HepG2 (cell line): ENCODE measurements around the gene ACBD7. TPM values are rescaled to one million over a fixed set of nuclear protein-coding genes. Genes with fewer than 3 reads are reported as not detected.
A peak's percentile ranks its signal among the peaks of the same experiment; 100 is the strongest.

ENCODE experiments used
- AGO1 ChIP-seq: fragments of 200-400 bp; formaldehyde crosslinking; IDR thresholded peaks from 2 replicates; pipeline ENCODE4 v1.6.1; 2017; ENCODE audit warnings: mild to moderate bottlenecking, low read depth, low read length, moderate library complexity; ENCODE audit not compliant: poor library complexity, severe bottlenecking
- CC2D1A ChIP-seq: sonication (generic); formaldehyde crosslinking; IDR thresholded peaks from 2 replicates; pipeline ENCODE4 v1.8.1; 2023; ENCODE audit warnings: mild to moderate bottlenecking, missing genetic modification reagents
- DMAP1 ChIP-seq: IDR thresholded peaks from 2 replicates; pipeline ENCODE4 v1.6.1; 2016
- DNMT1 ChIP-seq: sonication (generic); formaldehyde crosslinking; IDR thresholded peaks from 2 replicates; pipeline ENCODE4 v1.5.1; 2020; ENCODE audit warnings: mild to moderate bottlenecking, missing genetic modification reagents
- FOXJ3 ChIP-seq: sonication (generic); formaldehyde crosslinking; IDR thresholded peaks from 2 replicates; pipeline ENCODE4 v1.4.0; 2020; ENCODE audit warnings: missing genetic modification reagents, mild to moderate bottlenecking, borderline replicate concordance
- KDM2A ChIP-seq: sonication (generic); formaldehyde crosslinking; IDR thresholded peaks from 2 replicates; pipeline ENCODE4 v1.4.0; 2020; ENCODE audit warnings: low read depth, missing genetic modification reagents, borderline replicate concordance
- NFIC ChIP-seq: IDR thresholded peaks from 2 replicates; pipeline ENCODE4 v1.6.1; 2012; ENCODE audit warnings: mild to moderate bottlenecking, low read length, inconsistent platforms
- NR2C2 ChIP-seq: sonication (generic); formaldehyde crosslinking; IDR thresholded peaks from 2 replicates; pipeline ENCODE4 v1.4.0; 2020; ENCODE audit warnings: missing genetic modification reagents, mild to moderate bottlenecking, moderate library complexity, borderline replicate concordance
- PHF20 ChIP-seq: sonication (generic); formaldehyde crosslinking; IDR thresholded peaks from 2 replicates; pipeline ENCODE4 v1.5.0; 2020; ENCODE audit warnings: mild to moderate bottlenecking, missing genetic modification reagents
- POLR2A ChIP-seq, 2 experiments: IDR thresholded peaks; 2 replicates each; pipeline ENCODE4 v1.6.1; 2011; ENCODE audit warnings: low read depth in 2 of 2, low read length in 2 of 2, mild to moderate bottlenecking in 1 of 2, moderate library complexity in 1 of 2; ENCODE audit not compliant: insufficient read depth in 1 of 2
- SIX4 ChIP-seq: sonication (generic); formaldehyde crosslinking; IDR thresholded peaks from 2 replicates; pipeline ENCODE4 v1.4.0; 2020; ENCODE audit warnings: missing genetic modification reagents
- SMAD9 ChIP-seq: sonication (generic); formaldehyde crosslinking; IDR thresholded peaks from 2 replicates; pipeline ENCODE4 v1.5.1; 2020; ENCODE audit warnings: mild to moderate bottlenecking, missing genetic modification reagents
- STAT5B ChIP-seq: sonication (generic); formaldehyde crosslinking; IDR thresholded peaks from 2 replicates; pipeline ENCODE4 v1.4.0; 2020; ENCODE audit warnings: missing genetic modification reagents
- ZNF230 ChIP-seq: sonication (generic); formaldehyde crosslinking; IDR thresholded peaks from 2 replicates; pipeline ENCODE4 v1.4.0; 2020; ENCODE audit warnings: mild to moderate bottlenecking, missing genetic modification reagents
- ZNF251 ChIP-seq: sonication (generic); formaldehyde crosslinking; IDR thresholded peaks from 2 replicates; pipeline ENCODE4 v1.9.0; 2021; ENCODE audit warnings: mild to moderate bottlenecking, missing genetic modification reagents
- ZNF383 ChIP-seq: sonication (generic); formaldehyde crosslinking; IDR thresholded peaks from 2 replicates; pipeline ENCODE4 v1.4.0; 2020; ENCODE audit warnings: missing genetic modification reagents, mild to moderate bottlenecking, borderline replicate concordance
- ZNF496 ChIP-seq: sonication (generic); formaldehyde crosslinking; IDR thresholded peaks from 2 replicates; pipeline ENCODE4 v1.8.1; 2023; ENCODE audit warnings: mild to moderate bottlenecking, moderate library complexity, missing genetic modification reagents; ENCODE audit not compliant: insufficient replicate concordance
- ZNF501 ChIP-seq: sonication (generic); formaldehyde crosslinking; IDR thresholded peaks from 2 replicates; pipeline ENCODE4 v1.5.1; 2020; ENCODE audit warnings: mild to moderate bottlenecking, moderate library complexity, missing genetic modification reagents
- ZNF605 ChIP-seq: sonication (generic); formaldehyde crosslinking; IDR thresholded peaks from 2 replicates; pipeline ENCODE4 v1.8.0; 2022; ENCODE audit warnings: mild to moderate bottlenecking, missing genetic modification reagents
- ZNF703 ChIP-seq: sonication (generic); formaldehyde crosslinking; IDR thresholded peaks from 2 replicates; pipeline ENCODE4 v1.5.1; 2020; ENCODE audit warnings: missing genetic modification reagents, mild to moderate bottlenecking, moderate library complexity, borderline replicate concordance
- ZNF713 ChIP-seq: sonication (generic); formaldehyde crosslinking; IDR thresholded peaks from 2 replicates; pipeline ENCODE4 v1.4.0; 2020; ENCODE audit warnings: mild to moderate bottlenecking, missing genetic modification reagents
- ZNF800 ChIP-seq: sonication (generic); formaldehyde crosslinking; IDR thresholded peaks from 2 replicates; pipeline ENCODE4 v1.4.0; 2020; ENCODE audit warnings: missing genetic modification reagents
- polyA plus RNA-seq, 8 experiments: library from polyadenylated mRNA; depleted of rRNA in 3 of 8; stranded (reverse) in 7 of 8; unstranded in 1 of 8; fragments of >200 nt; fragmentation: Illumina TruSeq in 4 of 8; extraction: Trizol in 4 of 8; gene quantifications; 2 replicates each; pipeline versions ENCODE4 v1.2.1 to v1.2.3, GENCODE V29; 2011 to 2016; ENCODE audit warnings: low read depth in 4 of 8, missing spikeins in 1 of 8, mixed read lengths in 1 of 8; ENCODE audit not compliant: insufficient read depth in 1 of 8
- total RNA-seq, 5 experiments: library from RNA; depleted of rRNA; stranded (reverse); fragments of >200 nt; fragmentation: Illumina TruSeq; extraction: Trizol; gene quantifications; 2 replicates each; pipeline ENCODE4 v1.2.3, GENCODE V29; 2016; ENCODE audit warnings: low read depth in 1 of 5
- TF ChIP-seq, protein P1 (sequence below): sonication (generic); formaldehyde crosslinking; IDR thresholded peaks from 2 replicates; pipeline ENCODE4 v1.5.0; 2020; ENCODE audit warnings: mild to moderate bottlenecking, missing genetic modification reagents
- TF ChIP-seq, protein P2 (sequence below): sonication (generic); formaldehyde crosslinking; IDR thresholded peaks from 2 replicates; pipeline ENCODE4 v1.8.1; 2023; ENCODE audit warnings: mild to moderate bottlenecking, moderate library complexity, missing genetic modification reagents

ACBD7 gene
- total and polyA plus RNA-seq, 2 of the 13 experiments (the other 11 are each of a cell fraction or from before 2014, with no cell fraction given) = 1.4 to 2.6 TPM

DNA sequence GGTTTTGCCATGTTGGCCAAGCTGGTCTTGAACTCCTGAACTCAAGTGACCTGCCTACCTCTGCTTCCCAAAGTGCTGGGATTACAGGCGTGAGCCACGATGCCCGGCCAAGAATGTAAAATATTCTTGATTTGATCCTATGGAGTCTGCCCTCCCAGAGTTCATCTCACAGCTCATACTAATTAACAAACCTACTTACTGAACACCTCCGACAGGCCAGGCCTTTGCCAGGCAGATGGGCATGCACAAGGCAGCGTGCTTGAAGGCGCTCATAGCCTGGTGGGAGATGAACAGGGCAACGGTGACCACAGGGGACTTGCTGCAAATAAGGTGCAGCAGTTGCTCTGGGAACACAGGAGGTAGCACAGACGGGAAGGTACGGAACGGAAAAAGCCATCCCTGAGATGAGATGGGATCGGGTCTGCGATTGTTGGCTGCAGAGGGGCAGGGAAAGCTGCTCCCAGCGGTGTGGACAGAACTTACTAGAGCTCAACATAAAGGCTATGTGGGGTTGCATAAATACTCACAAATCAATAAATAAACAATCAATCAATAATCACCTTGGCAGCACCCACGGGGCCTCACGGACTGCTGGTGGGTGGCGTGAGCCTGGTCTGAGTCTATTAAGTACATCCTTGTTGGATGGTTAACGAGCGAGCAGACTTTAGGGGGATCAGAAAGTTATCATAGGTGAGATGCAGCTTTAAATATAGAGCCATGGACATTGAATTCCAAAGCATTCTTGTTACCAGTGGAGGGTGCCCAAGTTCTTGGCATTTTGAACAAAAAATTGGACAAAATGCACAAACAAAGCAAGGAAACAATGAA lies 4.7 kb downstream of the ACBD7 start (continued):
- TF ChIP-seq SIX4 (no peak), CC2D1A (CRISPR knock-in tag) (no peak), ZNF713 (CRISPR knock-in tag) (no peak), ZNF230 (CRISPR knock-in tag) (0 out of 2 replicates have a peak, but pooled peaks have one; percentile 54), NR2C2 (CRISPR knock-in tag) (no peak), AGO1 (no peak), ZNF605 (CRISPR knock-in tag) (peak; percentile 71; the same call in 1 of the 2 replicates), DNMT1 (CRISPR knock-in tag) (no peak), STAT5B (CRISPR knock-in tag) (no peak), SMAD9 (CRISPR knock-in tag) (no peak), ZNF800 (0 out of 2 replicates have a peak, but pooled peaks have one; percentile 32), PHF20 (CRISPR knock-in tag) (no peak), NFIC (no peak), ZNF501 (CRISPR knock-in tag) (0 out of 2 replicates have a peak, but pooled peaks have one; percentile 36), FOXJ3 (CRISPR knock-in tag) (peak; percentile 37; the same call in 1 of the 2 replicates), POLR2A (IDR thresholded peaks at IDR 0.05; ENCODE audit: insufficient read depth in 1 of 2, low read depth in 2 of 2, low read length in 2 of 2) (no peak), DMAP1 (CRISPR knock-in tag) (0 out of 2 replicates have a peak, but pooled peaks have one; percentile 25), ZNF703 (CRISPR knock-in tag) (no peak), ZNF251 (CRISPR knock-in tag) (no peak), ZNF383 (CRISPR knock-in tag) (no peak), ZNF496 (no peak), KDM2A (0 out of 2 replicates have a peak, but pooled peaks have one; percentile 18)
- TF ChIP-seq, protein P1, sequence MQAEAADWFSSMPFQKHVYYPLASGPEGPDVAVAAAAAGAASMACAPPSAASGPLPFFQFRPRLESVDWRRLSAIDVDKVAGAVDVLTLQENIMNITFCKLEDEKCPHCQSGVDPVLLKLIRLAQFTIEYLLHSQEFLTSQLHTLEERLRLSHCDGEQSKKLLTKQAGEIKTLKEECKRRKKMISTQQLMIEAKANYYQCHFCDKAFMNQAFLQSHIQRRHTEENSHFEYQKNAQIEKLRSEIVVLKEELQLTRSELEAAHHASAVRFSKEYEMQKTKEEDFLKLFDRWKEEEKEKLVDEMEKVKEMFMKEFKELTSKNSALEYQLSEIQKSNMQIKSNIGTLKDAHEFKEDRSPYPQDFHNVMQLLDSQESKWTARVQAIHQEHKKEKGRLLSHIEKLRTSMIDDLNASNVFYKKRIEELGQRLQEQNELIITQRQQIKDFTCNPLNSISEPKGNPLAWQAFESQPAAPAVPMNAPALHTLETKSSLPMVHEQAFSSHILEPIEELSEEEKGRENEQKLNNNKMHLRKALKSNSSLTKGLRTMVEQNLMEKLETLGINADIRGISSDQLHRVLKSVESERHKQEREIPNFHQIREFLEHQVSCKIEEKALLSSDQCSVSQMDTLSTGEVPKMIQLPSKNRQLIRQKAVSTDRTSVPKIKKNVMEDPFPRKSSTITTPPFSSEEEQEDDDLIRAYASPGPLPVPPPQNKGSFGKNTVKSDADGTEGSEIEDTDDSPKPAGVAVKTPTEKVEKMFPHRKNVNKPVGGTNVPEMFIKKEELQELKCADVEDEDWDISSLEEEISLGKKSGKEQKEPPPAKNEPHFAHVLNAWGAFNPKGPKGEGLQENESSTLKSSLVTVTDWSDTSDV (CRISPR knock-in tag) = no peak
- TF ChIP-seq, protein P2, sequence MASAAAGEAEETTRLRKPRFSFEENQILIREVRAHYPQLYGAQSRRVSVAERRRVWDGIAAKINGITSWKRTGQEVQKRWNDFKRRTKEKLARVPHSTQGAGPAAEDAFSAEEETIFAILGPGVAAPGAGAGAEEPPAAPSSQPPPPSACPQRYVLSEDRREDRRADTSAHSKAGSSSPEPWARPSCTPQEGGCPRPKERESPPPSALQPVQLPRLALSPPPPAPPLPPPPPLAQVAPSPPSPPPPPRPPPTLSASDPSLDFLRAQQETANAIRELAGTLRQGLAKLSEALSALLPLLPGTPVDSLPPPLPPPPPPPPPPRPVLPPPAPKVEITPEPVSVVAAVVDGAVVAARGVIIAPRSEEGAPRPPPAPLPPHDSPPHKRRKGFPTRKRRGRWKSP = no peak
